Globus pallidus (tissue), 1 donor: ENCODE results near the gene IL17REL.

ENCODE experiments used
- DNase-seq: peaks from one replicate; pipeline ENCODE4 v3.0.0-alpha.2; 2015; ENCODE audit warnings: low spot score

Gene IL17REL

DNA sequence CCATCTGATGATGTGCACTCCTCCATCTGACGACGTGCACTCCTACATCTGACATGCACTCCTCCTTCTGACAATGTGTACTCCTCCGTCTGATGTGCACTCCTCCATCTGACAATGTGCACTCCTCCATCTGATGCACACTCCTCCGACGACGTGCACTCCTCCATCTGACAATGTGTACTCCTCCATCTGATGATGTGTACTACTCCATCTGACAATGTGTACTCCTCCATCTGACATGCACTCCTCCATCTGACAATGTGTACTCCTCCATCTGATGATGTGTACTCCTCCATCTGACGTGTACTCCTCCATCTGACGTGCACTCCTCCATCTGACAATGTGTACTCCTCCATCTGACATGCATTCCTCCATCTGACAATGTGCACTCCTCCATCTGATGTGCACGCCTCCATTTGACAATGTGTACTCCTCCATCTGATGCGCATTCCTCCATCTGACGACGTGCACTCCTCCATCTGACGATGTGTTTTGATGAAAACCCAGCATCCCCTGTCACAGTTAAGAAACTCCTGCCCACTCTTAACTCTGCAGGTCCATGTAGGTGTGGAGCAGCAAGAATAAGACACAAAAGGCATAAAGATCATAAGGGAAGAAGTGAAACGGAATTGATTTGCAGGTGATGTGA, 9.7 kb upstream of the IL17REL start:
- no peak for DNase-seq

DNA sequence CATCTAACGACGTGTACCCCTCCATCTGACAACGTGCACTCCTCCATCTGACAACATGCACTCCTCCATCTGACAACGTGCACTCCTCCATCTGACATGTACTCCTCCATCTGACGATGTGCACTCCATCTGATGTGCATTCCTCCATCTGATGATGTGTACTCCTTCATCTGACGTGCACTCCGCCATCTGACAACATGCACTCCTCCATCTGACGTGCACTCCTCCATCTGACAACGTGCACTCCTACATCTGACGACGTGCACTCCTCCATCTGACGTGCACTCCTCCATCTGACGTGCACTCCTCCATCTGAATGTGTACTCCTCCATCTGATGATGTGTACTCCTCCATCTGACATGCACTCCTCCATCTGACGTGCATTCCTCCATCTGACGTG, 8.0 kb upstream of the IL17REL start:
- no peak for DNase-seq

DNA sequence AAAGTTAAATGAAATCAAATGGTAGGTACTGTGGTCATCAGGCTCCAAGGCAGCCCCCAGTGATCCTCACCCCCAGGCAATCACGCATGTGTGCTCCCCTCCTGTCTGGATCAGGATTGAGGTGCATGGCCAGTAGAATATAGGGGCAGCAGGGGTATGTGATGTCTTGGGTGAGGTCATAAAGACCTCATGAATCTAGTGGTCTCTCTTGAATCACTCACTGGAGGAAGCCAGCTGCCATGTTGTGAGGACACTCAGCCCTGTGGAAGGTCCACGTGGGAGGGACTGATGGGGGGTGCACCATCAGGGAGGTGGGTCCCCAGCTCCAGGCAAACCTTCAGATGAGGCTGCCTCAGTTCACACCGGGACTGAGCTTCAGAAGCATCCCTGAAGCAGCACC, 6.8 kb upstream of the IL17REL start:
- DNase-seq = no peak

DNA sequence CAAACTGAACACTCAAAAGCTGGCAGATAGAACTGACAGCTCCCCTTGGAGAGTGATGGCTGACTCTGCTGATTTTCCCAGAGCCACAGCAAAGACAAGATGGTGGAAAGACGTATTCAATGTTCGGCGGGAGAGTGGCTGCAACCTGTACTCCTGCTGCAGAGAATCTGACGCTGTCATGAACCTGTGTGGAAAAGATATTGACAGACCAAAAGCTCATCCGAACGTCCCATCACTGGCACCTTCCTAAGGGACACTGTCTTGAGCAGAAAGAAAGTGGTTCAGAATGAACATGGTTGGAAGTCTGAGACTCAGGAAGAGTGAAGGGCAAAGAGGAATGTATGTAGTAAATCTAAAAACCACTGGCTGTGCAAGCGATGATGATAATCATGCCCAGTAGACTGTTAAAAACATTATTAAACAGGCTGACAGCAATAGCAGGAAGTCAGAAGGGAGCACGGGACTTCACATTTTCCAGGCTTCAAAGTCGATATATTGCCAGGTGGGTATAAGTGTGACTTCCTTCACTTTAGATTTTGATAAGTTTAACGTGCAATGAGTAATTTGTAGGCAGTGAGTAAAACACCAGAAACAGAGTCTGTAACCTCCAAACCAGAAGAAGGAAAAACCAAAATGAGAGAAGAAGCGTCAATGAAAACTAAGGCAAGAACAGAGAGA, 6.2 kb upstream of the IL17REL start:
- DNase-seq = no peak

DNA sequence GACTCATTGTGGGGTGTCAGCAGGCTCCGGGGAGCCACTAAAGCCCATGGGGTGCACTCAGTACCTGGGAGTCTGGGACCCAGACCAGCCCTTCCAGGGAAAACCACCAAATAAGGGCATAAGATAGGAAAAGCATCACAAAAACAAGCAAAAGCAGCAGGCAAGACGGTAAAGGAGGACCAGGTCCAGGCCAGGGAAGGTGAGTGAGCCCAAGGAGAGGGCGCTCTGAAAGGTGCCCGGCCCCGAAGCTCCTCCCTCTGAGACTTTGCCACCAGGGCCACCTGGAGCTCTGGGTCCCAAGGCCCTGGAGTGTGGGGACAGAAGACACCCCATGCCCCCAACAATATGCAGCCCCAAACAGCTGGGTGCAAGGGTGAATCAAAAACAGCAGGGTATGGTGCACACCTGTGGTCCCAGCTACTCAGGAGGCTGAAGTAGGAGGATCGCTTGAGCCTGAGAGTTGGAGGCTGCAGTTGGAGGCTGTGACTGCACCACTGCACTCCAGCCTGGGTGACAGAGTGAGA, 5.2 kb upstream of the IL17REL start:
- no peak for DNase-seq

DNA sequence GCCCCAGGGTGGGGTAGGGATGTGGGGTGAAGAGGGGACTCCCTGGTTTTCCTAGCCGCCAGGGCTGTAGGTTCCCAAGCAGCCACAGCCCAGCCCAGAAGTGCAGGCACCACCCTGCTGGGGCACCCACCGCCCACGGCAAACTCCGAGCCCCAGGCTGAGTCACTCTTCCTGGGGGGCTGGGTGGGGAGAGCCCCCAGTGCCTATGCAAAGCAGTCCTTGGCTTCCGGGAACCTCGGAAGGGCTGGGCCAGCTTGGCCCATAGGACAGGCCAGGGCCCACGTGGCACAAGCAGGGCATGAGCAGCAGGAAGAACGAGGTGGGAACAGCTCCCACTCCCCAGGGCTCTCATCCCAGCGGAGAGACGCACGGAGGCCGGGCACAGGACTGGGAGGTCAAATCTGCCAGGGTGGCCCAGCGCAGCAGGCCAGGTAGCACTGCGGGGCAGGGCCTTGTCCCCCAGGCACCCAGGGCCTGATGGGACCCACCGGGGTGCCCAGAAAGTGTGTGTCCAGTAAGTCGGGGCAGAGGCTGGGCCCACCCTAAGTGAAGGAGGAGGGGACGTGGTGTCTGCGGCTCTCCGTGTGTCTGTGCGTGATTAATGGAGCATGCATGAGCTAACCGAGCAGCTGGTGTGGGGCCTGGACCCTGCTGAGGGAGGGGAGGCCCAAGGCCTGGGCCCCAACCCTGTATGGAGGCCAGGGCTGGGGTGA, 4.6 kb upstream of the IL17REL start:
- DNase-seq = no peak

DNA sequence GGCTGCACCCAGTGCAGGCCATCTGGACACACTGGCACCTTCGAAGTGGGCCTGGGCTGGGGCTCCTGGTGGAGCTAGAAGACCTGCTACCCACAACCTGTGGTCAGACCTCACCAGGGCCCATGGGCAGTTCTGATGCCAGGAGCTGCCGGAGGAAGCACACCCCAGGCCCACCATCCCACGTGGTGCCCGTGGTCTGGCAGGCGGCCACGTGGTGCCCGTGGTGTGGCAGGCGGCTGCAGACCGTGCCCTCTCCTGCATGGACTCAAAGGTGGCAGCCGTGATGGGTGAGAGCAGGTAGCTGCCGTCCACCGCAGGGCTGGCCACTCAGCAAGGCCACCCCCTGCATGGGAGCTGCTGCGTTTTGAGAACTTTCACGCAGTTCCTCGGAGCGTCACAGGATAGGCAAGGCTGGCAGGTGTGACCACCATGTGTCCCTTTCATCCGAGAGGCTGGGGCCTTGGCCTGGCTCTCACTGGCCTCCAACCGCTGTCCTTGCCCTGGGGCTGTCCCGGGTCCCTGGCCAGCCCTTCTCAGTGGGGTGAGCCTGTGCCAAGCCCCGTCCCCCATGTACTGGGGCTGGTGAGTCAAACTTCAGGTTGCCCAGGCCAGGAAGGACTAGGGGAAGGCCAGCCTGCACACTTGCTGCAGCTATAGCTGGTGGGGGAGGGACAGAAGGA, 3.9 kb upstream of the IL17REL start:
- DNase-seq = no peak

DNA sequence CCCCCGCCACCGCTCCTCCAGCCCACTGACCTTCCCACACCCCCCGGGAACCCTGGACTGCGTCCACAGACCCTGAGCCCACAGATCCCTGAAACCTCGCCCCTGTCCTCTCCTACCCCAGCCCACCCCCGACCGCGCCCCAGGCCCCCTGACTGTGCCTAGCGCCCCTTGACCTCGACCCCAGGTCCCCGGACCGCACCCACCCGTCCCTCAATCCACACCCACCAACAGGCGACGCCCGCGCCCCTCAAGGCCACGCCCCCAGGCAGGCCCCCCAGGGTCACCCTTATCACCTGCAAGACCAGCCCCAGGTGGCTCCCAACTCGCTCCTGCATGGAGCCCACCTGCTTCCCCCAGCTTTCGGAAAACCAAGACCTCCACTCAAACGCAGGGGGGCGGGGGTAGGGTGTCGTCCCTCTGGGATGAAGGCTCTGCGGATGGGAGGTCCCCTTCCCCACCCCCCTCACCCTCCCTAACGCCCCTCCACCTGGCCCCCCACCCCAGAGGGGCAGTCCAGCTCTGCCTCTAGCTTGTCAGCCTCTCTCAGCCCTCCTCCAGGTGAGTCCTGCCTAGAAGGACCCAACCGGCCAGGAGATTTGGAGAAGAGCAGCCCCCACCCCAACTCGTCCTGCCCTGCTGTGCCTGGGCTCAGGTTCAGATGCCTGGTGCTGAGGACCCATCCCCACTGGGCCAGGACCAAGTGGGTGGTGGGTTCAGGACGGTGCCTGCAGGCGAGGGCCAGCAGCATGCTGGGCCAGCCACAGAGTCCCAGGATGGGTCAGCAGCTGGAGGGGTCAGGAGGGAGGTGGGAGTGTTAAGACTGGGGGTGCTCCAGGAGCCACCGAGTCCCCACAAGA, 3.1 kb upstream of the IL17REL start:
- DNase-seq = no peak

DNA sequence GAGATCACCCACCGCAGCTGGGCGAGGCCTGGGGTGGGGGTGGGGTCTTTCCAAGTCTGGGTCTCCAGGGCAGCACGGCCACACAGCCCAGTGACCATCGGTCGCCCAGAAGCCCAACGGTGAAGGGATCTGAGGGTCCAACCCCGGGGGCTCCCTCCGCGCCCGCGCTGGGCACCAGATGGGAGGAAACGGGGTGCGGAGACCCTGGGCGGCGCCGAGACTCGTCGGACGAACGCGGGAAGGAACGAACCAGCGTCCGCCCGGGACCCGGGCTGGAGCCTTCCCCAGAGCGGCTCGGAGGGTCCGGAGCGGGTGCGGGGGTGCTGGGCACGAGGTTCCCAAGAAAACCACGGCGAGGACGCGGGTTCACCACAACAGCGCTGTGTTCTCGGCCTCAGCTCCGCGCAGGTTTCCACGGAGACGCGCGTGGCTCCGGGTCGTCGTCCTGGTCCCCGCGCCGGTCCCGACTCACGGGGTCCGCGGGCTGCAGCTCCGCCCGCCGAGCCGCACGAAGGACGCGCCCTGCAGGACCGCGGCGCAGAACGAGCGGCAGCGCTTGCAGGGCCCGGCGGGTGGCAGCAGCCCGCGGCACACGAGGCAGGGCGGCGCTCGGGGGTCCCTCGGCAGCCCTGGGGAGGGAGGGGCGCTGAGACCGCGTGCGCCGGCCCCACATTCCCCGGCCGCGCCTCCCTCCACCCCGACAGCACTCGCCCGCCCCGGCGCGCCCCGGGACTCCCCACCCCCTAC, 2.3 kb upstream of the IL17REL start:
- DNase-seq = no peak

DNA sequence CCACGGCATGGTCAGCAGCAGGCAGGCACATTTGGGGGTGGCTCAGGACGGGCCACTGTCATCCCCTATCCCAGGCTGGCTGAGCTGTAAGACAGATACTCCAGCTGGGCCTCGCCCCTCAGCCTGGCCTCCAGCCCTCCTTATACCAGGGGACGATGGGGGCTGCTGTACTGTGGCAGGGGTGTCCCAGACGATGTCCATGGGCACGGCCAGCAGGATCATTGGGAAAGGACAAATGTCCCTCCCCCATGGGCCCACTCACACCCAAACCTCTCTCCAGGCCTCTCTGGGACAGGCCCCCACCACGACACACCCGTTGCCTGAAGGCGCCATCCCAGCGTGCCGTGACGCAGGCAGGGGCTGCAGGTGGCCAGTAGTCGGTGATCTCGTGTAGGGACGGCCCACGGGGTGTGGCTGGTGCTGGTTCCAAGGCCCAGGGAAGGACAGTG, 1.5 kb upstream of the IL17REL start:
- no peak for DNase-seq

DNA sequence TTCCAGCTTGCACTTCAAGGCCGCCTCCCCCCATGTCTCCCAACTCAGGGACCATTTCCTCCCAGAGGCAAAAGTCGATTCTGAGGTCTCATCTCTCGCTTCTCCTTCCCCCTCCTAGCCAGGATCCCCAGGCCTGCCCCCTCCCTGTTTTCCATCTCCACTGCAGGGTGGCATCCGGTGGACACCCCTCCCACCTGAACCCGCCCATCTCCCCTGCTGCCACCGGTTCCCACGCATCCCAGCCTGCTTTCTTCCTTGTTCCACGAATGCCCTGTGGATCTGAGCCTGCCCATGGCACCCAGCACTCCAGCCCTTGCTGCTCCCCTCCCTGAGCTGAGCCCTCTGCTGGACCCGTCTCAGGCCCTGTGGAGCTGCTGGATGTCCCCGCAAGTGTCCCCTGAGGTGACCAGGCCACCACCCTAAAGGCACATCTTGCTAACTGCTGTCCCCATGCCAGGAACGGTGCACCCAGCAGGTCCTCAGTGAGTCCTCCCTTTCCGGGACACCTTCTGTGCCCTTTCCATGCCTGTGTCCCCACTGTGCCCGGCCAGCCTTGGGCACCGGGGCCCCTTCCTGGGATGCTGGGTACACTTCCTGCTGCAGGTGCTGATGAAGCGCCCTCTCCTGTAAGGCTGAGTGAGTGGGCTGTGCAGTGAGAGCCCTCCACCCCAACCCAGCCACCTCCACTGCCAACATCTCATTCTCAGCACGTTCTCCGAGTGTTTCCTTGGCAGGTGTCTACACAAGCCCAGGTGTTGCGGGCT, 936 bp downstream of the IL17REL start:
- no peak for DNase-seq

DNA sequence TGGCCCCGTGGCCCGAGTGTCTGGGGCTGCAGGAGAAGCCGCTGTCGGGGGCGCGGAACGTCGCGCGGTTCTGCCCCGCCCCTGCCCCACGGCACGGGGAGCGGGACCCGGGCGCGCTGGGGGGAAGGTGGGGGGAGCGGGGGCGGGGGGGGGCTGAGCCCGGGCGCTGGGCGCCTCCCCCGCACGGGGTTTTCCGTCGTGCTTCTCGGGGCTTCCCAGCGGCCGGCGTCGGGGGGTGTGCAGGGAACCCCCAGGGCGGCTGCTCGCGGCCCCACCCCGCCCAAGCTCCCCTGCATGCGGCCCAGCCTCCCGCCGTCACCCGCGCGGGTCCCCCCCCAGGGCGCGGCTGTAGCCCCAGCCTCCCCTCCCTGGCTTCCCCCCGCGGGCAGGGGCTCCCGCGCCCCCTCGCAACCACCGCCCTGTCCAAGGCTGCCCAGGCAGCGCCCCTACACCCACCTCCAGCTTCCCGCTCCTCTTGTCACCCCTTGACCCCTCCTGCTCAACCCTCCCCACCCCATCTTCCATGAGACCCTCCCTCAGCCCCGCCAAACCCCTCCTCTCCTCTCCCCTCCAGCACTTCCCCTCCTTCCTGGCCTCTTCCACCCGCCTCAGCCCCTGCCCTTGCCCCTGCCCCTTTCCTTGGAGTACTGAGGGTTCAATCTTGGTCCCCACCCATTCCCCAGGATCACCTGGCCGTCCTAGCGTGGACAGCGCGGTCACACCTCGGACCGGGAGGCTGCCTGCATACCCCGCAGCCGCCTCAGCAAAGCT, 1.7 kb downstream of the IL17REL start:
- no peak for DNase-seq

DNA sequence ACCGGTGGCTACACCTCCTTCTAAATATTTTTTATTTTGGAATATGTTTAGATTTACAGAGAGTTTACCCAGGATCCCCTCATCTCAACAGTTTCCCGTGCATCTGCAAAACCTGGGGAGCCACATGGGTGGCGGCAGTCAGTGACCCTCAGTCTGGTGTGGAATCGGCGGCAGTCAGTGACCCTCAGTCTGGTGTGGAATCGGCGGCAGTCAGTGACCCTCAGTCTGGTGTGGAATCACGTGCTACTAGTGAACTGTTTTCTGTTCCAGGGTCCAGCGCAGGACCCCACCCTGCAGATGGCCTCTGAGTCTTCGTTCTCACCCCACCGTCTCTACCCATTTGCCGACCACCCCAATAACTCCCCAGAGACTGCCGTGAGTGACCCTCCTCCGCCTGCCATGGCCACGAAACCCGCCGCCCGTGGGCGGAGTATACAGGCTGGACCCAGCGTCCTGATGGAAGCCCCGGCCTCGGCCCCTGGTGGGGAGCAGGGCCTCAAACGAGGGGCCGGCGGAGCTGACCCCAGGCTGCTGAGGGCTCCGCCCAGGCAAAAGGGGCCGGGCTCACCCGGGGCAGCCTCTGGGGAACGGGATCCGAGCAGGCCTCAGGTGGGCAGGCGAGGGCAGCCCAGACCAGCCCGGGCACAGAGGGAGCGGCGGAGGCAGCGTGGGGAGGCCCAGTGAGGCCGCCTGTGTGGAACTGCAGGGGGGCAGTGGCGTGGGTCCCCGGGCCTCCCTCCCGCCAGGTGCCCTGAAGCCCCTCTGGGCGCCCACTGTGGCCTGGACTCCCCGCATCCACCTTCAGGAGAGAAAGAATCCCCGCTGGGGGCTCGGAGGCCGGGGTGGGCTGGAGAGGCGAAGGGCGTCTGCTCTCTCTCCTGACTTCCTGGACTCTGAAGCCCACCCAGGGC, 2.5 kb downstream of the IL17REL start:
- no peak for DNase-seq

DNA sequence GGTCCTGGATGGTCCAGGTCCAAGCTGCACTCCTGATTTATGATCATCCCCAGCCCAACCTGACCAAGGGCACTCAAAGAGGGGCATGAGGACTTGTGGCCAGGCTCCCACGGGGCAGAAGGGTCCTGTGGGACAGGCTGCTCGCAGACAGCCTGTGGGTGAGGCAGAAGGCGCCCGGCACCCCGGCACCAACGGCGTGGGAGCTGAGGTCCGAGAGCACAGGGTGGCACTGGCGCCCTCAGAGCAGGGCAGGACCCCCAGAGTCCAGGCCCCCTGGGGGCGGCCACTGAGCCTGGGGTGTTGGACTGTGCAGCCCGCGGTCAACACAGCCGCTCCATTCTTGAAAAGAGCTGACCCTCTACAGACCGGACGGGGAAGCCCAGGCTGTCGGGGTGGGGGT, 3.3 kb downstream of the IL17REL start:
- DNase-seq = no peak

DNA sequence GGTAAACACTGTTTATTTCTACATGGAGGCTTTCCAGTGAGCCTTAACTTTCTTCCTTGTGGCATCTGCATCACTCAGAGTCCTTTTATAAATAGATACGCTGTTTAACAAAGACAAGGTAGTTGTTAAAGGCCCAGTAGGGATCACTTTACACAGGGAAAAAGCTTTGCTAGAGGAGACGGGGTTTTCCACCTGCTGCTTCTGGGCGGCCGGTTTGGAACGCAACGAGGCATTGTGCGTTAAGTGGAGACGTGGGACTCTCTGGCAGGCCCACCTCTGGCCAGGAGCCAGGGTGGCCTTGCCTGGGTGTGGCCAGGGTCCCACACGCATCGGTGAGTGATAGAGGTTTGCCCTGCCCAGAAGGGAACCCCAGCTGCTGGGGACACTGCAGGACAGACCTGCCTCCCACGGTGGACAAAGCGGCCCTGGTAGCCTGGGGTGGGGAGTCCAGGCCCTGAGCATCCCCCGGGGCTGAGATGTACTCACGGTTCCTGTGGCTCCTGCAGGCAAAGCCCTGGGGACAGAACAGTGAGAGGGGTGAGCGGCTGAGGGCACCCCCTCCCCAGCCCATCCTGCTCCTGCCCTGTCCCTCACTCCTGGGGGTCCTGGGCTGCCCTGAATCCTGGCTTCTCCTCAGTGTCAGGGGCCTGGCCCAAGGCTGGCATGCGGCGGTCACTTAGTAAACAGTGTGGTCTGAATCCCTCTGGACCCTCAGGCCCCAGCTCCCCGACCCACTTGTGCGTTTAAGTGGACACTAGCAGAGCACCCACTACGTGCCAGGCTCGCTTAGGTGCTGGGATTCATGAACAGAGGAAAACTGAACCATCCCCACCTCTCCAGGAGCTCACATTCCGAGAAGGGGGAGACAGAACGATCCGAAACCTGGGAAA, 4.2 kb downstream of the IL17REL start:
- no peak for DNase-seq

DNA sequence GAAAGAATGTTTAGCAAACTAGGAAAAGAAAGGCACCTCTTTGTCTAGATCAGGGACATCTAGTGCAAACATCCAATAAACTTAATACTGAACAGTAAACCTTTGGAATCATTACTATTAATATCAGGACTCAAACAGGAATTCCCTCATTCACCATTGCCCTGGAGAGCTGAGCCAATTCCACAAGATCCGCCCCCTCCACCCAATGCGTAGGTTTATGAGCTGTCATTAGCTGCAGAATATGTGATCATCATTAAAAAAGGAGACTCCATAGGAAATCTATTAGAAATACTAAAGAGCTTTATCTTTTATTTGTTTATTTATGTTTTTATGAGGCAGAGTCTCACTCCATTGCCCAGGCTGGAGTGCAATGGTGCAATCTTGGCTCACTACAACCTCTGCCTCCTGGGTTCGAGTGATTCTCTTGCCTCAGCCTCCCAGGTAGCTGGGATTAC, 5.5 kb downstream of the IL17REL start:
- DNase-seq = no peak

DNA sequence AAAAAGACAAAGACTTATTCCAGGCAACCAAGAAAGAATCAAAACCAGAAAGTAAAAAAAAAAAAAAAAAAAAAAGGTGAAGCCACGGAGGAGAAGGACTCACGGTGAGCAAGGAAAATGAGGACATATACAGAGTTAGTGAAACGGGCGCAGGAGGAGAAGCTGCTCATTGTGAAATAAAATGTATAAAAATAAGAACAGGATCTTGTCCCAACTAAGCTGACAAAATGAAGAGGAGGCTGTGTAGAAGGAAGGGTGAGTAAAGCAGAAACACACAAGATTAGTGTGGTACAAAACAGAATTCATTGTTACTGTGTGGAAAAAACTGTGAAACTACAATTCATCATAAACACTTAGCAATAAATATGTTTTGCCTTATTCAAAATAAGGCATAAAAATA, 7.6 kb downstream of the IL17REL start:
- DNase-seq = no peak
